ENCODE data around the gene PRKN.

Gene PRKN

GRCh38 chr6:161557333-161558107, 1170.0 kb downstream of the PRKN start:
- DNase-seq, result no peak

- DNase-seq, result no peak
Measured at GRCh38 chr6:161554883-161555282, 1172.7 kb downstream of the PRKN start.

GRCh38 chr6:161549977-161550655, 1177.5 kb downstream of the PRKN start:
- DNase-seq, result no peak

GRCh38 chr6:161548713-161549296, 1178.8 kb downstream of the PRKN start:
- no peak for DNase-seq

- DNase-seq, result no peak
Measured at GRCh38 chr6:161547617-161548016, 1179.9 kb downstream of the PRKN start.

GRCh38 chr6:161546632-161547031, 1180.9 kb downstream of the PRKN start:
- no peak for DNase-seq

- DNase-seq, result no peak
Measured at GRCh38 chr6:161545741-161546140, 1181.8 kb downstream of the PRKN start.

GRCh38 chr6:161544801-161545480, 1182.6 kb downstream of the PRKN start:
- DNase-seq, result no peak

- no peak for DNase-seq
Measured at GRCh38 chr6:161543684-161544309, 1183.8 kb downstream of the PRKN start.

- no peak for DNase-seq
Measured at GRCh38 chr6:161542346-161542980, 1185.1 kb downstream of the PRKN start.

GRCh38 chr6:161540532-161540931, 1187.0 kb downstream of the PRKN start:
- DNase-seq, result no peak

- no peak for DNase-seq
Measured at GRCh38 chr6:161536224-161536630, 1191.3 kb downstream of the PRKN start.

- DNase-seq, result no peak
Measured at GRCh38 chr6:161534264-161534873, 1193.2 kb downstream of the PRKN start.

GRCh38 chr6:161533266-161533665, 1194.3 kb downstream of the PRKN start:
- no peak for DNase-seq

- no peak for DNase-seq
Measured at GRCh38 chr6:161532536-161532935, 1195.0 kb downstream of the PRKN start.

GRCh38 chr6:161526794-161527193, 1200.8 kb downstream of the PRKN start:
- DNase-seq, result no peak

GRCh38 chr6:161523362-161523761, 1204.2 kb downstream of the PRKN start:
- DNase-seq, result no peak

- no peak for DNase-seq
Measured at GRCh38 chr6:161522276-161522675, 1205.3 kb downstream of the PRKN start.

- no peak for DNase-seq
Measured at GRCh38 chr6:161511447-161512095, 1216.0 kb downstream of the PRKN start.

GRCh38 chr6:161508341-161508740, 1219.2 kb downstream of the PRKN start:
- DNase-seq, result no peak

GRCh38 chr6:161507375-161507774, 1220.2 kb downstream of the PRKN start:
- DNase-seq, result no peak

All from effector CD4-positive, alpha-beta T cell (primary cell).